Measurements from ENCODE around the gene ULK4.

Gene ULK4

GRCh38 chr3:41523897-41524296 is 438.0 kb downstream of the ULK4 start:
- ChIA-PET POLR2A (no interaction called here), CTCF (no interaction called here)
- TF ChIP-seq FOXK2 (IDR thresholded peaks at IDR 0.05) = no peak
- no peak for TF ChIP-seq TARDBP (IDR thresholded peaks at IDR 0.05)
- no peak for TF ChIP-seq FOXA1 (IDR thresholded peaks at IDR 0.05)
- TF ChIP-seq NFRKB (IDR thresholded peaks at IDR 0.05) = no peak
- no peak for DNase-seq (ENCODE audit: extremely low spot score)

- POLR2A ChIA-PET = no interaction called here
- TF ChIP-seq L3MBTL2 (conservative IDR thresholded peaks at IDR 0.05) (no peak), BHLHE40 (IDR thresholded peaks at IDR 0.05; ENCODE audit: borderline replicate concordance) (no peak), ZNF384 (IDR thresholded peaks at IDR 0.05) (no peak), CTBP1 (IDR thresholded peaks at IDR 0.05; ENCODE audit: borderline replicate concordance) (no peak), HDGF (IDR thresholded peaks at IDR 0.05; ENCODE audit: borderline replicate concordance) (no peak), NFRKB (IDR thresholded peaks at IDR 0.05) (no peak), SP1 (IDR thresholded peaks at IDR 0.05) (no peak), FOXM1 (IDR thresholded peaks at IDR 0.05; ENCODE audit: borderline replicate concordance) (no peak), SUZ12 (IDR thresholded peaks at IDR 0.05) (no peak), PKNOX1 (IDR thresholded peaks at IDR 0.05) (no peak), LEF1 (IDR thresholded peaks at IDR 0.05; ENCODE audit: borderline replicate concordance) (no peak), TARDBP (IDR thresholded peaks at IDR 0.05) (no peak), ARNT (IDR thresholded peaks at IDR 0.05) (no peak), FOXA1 (IDR thresholded peaks at IDR 0.05) (no peak), FOXK2 (IDR thresholded peaks at IDR 0.05) (no peak)
- DNase-seq (ENCODE audit: extremely low spot score) = no peak
- CTCF ChIA-PET = no interaction called here
Observed at GRCh38 chr3:41522612-41523011, 439.3 kb downstream of the ULK4 start.

- ChIA-PET CTCF (no interaction called here), POLR2A (no interaction called here)
- no peak for DNase-seq (ENCODE audit: extremely low spot score)
- TF ChIP-seq PKNOX1 (IDR thresholded peaks at IDR 0.05) (no peak), NFRKB (IDR thresholded peaks at IDR 0.05) (no peak), CTBP1 (IDR thresholded peaks at IDR 0.05; ENCODE audit: borderline replicate concordance) (no peak), FOXM1 (IDR thresholded peaks at IDR 0.05; ENCODE audit: borderline replicate concordance) (no peak), FOXK2 (IDR thresholded peaks at IDR 0.05) (no peak), L3MBTL2 (conservative IDR thresholded peaks at IDR 0.05) (no peak), HDGF (IDR thresholded peaks at IDR 0.05; ENCODE audit: borderline replicate concordance) (no peak), ZNF384 (IDR thresholded peaks at IDR 0.05) (no peak), TARDBP (IDR thresholded peaks at IDR 0.05) (no peak), SUZ12 (IDR thresholded peaks at IDR 0.05) (no peak), FOXA1 (IDR thresholded peaks at IDR 0.05) (no peak), ARNT (IDR thresholded peaks at IDR 0.05) (no peak), SP1 (IDR thresholded peaks at IDR 0.05) (no peak)
Observed at GRCh38 chr3:41521010-41521655, 440.8 kb downstream of the ULK4 start.

GRCh38 chr3:41519746-41520145 is 442.2 kb downstream of the ULK4 start:
- no peak for DNase-seq (ENCODE audit: extremely low spot score)
- CTCF ChIA-PET = no interaction called here

GRCh38 chr3:41518626-41519025 is 443.3 kb downstream of the ULK4 start:
- ChIA-PET CTCF (no interaction called here), POLR2A (no interaction called here)
- TF ChIP-seq SP1 (IDR thresholded peaks at IDR 0.05) (no peak), LEF1 (IDR thresholded peaks at IDR 0.05; ENCODE audit: borderline replicate concordance) (no peak), BHLHE40 (IDR thresholded peaks at IDR 0.05; ENCODE audit: borderline replicate concordance) (no peak), FOXK2 (IDR thresholded peaks at IDR 0.05) (no peak), ARNT (IDR thresholded peaks at IDR 0.05) (no peak), SUZ12 (IDR thresholded peaks at IDR 0.05) (no peak), PKNOX1 (IDR thresholded peaks at IDR 0.05) (no peak), CTBP1 (IDR thresholded peaks at IDR 0.05; ENCODE audit: borderline replicate concordance) (no peak), L3MBTL2 (conservative IDR thresholded peaks at IDR 0.05) (no peak), FOXA1 (IDR thresholded peaks at IDR 0.05) (no peak), FOXM1 (IDR thresholded peaks at IDR 0.05; ENCODE audit: borderline replicate concordance) (no peak), TARDBP (IDR thresholded peaks at IDR 0.05) (no peak), NFRKB (IDR thresholded peaks at IDR 0.05) (no peak), ELF4 (IDR thresholded peaks at IDR 0.05) (no peak), HDGF (IDR thresholded peaks at IDR 0.05; ENCODE audit: borderline replicate concordance) (no peak), ZNF384 (IDR thresholded peaks at IDR 0.05) (no peak)
- DNase-seq (ENCODE audit: extremely low spot score) = no peak

More at GRCh38 chr3:41519746-41520145, 442.2 kb downstream of the ULK4 start:
- TF ChIP-seq SP1 (IDR thresholded peaks at IDR 0.05) = no peak
- TF ChIP-seq ARNT (IDR thresholded peaks at IDR 0.05) = no peak
- no peak for TF ChIP-seq HDGF (IDR thresholded peaks at IDR 0.05; ENCODE audit: borderline replicate concordance)
- no peak for TF ChIP-seq ZNF384 (IDR thresholded peaks at IDR 0.05)
- TF ChIP-seq NFRKB (IDR thresholded peaks at IDR 0.05) = no peak
- POLR2A ChIA-PET = no interaction called here

- TF ChIP-seq BHLHE40 (IDR thresholded peaks at IDR 0.05; ENCODE audit: borderline replicate concordance) (no peak), SUZ12 (IDR thresholded peaks at IDR 0.05) (no peak), ARNT (IDR thresholded peaks at IDR 0.05) (no peak), SP1 (IDR thresholded peaks at IDR 0.05) (no peak), CTBP1 (IDR thresholded peaks at IDR 0.05; ENCODE audit: borderline replicate concordance) (no peak), FOXM1 (IDR thresholded peaks at IDR 0.05; ENCODE audit: borderline replicate concordance) (no peak), ZNF384 (IDR thresholded peaks at IDR 0.05) (no peak), FOXK2 (IDR thresholded peaks at IDR 0.05) (no peak), LEF1 (IDR thresholded peaks at IDR 0.05; ENCODE audit: borderline replicate concordance) (no peak), HDGF (IDR thresholded peaks at IDR 0.05; ENCODE audit: borderline replicate concordance) (no peak), PKNOX1 (IDR thresholded peaks at IDR 0.05) (no peak)
- no peak for DNase-seq (ENCODE audit: extremely low spot score)
- ChIA-PET CTCF (no interaction called here), POLR2A (no interaction called here)
Observed at GRCh38 chr3:41508063-41508696, 453.7 kb downstream of the ULK4 start.
